Inflammatory macrophage treated with lipopolysaccharide for 4 hours (primary cell): ENCODE data around the gene SLITRK1.

Source experiments
- DNase-seq: peaks from one replicate; pipeline ENCODE4 v3.0.0-alpha.2; 2020

Gene SLITRK1

DNA sequence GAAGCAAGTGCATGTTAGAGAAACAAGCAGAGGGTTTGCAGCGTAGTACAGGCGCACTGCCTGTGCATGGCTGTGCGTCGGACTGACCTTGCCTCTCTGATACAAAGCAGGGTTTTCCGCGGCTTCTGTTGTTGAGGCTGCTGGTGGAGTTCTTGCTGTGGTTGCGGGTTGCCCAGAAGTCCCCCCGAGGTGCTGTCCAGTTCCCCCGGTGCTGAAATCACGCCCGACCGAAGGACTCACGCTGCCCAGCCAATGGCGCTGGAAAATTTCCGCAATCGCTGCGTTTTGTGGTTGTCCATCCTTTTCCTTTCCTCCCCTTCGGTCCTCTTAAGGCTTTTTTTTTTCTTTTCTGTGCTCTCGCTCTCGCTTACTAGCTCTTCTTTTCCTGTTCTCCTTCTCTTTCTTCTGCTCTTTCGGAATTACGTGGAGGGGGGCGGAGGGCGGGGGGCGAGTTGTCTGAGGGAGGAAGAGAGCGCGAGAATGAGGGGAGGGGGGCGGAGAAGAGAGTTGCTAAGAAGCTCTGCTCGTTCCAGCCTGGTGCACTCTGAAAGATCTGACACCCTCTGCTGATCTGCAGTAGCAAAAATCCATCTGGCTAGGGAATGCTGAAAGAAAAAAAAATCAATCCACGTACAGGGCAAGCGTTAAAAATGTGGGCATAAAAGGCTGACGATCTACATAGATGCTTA is at the start of gene SLITRK1:
SLITRK1 (minus strand) TSS at position 558 of the 689 bp plus-strand sequence. CDS start 967 bp downstream, outside the sequence.
- no peak for DNase-seq

DNA sequence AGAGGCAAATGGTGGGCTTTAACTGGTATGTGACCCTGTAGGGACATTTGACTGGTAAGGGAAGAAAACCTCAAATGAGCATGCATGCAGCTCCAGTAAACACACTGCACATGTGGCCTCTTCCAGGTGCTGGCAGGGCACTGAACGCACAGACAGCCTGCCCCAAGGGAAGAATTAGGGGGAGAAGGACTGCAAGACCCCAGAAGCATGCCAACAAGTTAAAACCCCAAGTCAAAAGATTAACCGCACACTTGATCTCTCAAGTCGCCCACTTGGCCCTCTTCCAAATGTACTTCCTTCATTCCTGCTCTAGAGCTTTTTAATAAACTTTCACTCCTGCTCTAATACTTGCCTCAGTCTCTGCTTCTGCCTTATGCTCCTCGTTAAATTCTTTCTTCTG is 46.9 kb upstream of the SLITRK1 start:
- DNase-seq: no peak

- DNase-seq: no peak
These were observed 37.5 kb upstream of the SLITRK1 start for GRCh38 chr13:83919775-83920174.

- no peak for DNase-seq
These were observed 32.1 kb upstream of the SLITRK1 start for GRCh38 chr13:83914368-83914767.

- DNase-seq: no peak
These were observed 25.1 kb upstream of the SLITRK1 start for GRCh38 chr13:83907196-83907989.

DNA sequence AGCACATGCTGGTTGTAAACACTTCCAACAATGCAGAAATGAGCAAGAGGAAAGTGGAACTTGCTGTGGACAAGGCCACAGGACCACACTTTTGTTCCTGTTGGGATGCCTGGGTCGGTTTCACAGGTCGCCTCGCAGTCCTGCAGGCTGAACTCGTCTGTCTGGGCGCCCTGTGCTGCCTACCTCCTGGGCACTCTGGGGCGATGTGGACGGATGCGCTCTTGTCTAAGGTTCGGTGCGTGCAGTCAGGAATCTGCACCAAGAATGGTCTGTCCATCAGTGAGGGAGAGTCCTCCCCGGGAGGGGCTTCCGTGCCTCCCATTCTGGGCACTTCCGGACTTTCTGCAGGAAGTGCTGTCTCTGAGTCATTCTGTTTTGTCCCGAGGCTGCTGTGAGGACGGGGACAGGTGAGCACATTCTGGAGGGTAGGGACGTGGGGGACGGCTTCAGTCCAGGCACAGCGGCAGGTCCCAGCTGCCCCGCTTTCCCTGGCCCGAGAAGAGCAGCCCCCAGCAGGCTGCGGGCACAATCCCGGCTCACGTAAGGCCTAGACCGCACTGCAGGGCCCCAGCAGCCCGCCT is 24.1 kb upstream of the SLITRK1 start:
- DNase-seq: no peak

DNA sequence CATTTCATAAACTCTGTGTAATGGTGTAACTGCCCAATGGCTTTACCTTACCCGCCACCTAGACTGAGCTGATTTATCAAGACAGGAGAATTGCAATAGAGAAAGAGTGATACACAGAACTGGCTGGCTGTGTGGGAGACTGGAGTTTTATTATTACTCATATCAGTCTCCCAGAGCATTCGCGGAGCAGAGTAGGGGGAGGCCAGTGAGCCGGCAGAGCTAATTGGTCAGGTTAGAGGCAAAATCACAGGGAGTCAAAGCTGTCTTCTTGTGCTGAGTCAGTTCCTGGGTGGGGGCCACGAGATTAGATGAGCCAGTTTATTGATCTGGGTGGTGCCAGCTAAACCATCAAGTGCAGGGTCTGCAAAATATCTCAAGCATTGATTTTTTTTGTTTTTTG is 23.4 kb upstream of the SLITRK1 start:
- DNase-seq: no peak

GRCh38 chr13:83895994-83896580 is 13.8 kb upstream of the SLITRK1 start:
- no peak for DNase-seq

DNA sequence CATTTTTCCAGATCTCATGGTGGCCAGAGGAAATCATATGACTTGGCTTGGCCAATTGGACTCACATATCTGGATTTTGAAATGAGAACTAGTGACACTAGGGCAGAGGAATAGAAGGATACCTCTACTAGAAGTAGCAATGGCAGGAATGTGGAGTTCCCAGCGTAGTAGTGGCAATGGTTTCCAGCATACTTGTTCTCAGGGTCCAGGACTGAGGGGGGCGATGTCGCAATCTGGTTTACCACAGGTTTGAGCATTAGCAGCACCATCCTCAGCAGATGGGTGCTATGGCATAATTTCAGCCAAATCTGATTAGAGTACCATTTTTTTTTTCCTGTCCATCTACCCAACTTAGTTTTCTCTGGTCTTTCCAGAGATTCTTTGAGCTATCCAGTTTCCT is 8.1 kb upstream of the SLITRK1 start:
- no peak for DNase-seq

- no peak for DNase-seq
These were observed 1.9 kb upstream of the SLITRK1 start for GRCh38 chr13:83884141-83884540.

- no peak for DNase-seq
These were observed 818 bp upstream of the SLITRK1 start for GRCh38 chr13:83883061-83883523.

GRCh38 chr13:83882606-83882959 is 309 bp upstream of the SLITRK1 start:
- no peak for DNase-seq

DNA sequence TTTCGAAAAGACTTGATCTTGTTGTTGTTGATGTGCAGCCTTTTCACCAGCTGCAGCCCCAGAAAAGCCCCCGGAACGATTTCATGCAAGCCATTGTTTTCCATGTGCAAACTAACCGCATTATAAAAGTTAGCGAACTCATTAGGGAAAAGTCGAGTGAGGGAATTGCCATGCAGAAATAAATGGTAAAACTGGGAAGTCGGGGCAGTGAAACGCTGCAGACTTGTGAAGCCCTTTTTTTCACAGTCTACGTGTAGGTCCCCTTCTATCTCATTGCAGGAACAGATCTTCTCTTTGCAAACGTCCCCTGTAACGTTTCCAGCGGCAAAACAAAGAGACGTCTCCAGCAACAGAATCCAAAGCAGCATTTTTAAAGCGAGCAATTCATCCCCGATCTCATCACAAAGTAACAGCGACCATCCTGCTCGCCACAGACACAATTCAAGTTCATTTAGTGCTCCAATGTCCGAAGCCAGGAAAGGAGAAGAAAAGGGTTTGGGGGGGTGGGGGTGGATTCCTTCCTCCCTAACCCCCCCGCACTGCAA is 1.1 kb downstream of the SLITRK1 start:
- no peak for DNase-seq

- DNase-seq: no peak
These were observed 1.8 kb downstream of the SLITRK1 start for GRCh38 chr13:83880275-83881139.

- no peak for DNase-seq
These were observed 2.7 kb downstream of the SLITRK1 start for GRCh38 chr13:83879431-83880171.

DNA sequence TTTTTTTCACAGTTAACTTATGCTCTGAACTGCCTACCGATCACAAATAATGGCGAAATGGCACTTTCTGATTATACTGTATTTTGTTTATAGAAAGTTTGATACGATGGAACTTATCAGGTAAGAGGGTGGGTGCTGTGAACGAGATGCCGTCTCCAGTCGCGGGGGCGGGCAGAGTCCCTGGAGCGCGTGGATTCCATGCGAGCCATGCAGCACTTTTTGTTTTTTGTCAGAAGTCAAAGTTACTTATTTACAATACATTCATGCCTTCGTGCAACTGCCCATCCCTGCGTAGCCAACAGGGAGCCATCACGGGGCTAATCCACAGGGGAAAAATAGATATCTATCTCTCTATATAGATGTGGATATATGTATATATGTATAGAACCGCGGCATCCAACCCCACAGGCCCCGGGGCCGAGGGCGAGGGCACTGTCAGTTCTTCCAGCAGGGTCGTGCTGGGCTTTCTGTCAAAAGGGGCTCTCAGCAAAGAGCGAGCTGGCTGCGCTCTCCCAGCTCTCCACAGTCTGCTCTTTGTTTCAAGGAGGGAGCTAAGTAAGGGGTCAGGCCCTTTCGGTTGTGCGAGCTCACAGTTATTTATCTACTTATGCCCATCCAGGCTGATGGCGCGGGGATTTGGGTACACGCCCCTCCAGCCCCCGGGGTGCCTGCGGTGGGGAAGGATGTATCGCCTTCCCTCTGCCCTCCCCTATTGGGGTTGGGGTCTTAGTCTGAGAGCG is 3.4 kb downstream of the SLITRK1 start:
- DNase-seq: no peak

DNA sequence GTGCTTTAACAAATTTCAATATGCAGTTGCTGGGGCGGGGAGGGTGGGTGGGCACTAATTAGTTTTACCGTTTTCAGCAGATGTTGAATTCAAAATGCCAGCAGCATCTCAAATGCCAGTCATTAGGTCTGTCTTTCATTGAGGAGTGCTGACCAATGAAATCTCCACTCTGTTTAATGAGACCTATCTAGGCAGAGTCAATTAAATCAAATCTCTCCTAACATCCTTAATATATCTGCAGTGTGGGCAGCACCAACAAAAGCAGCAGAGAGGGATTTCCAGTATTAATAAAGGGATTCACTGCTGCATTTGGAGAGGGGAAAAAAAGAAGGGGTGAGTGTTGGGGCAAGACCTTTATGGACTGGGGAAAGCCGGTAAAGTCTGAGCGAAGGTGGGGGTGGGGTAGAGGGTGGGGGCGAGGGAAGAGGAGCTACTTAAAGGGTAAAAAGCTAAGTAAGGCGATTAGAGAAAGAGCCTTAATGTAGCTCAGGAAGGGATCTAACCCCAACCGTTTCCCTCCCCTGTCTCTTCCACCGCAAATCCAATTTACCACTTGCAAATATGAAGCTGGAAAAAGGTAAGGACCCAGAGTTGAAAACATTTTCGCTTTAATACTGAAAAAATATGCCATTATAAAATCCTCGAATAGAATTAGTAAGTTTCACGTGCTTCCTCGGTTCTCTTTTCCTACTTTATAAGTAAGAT is 4.5 kb downstream of the SLITRK1 start:
- DNase-seq: no peak

DNA sequence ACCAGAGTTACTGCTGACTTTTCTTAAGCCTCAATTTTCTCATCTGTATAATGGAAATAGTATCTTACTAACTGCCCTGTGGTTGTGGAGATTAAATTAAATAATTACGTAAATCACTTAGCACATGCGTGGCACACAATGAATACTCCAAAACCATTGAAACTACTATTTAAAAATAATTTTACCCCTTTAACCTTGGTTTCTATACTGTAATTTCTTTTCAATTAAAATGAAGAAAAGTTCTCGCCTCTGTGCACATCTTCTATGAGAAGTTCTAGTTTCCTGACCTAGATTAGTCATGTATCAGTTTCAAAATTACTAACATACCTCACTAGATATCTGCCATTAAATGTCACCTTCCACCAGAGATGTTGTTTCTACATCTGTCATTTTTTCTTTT is 5.7 kb downstream of the SLITRK1 start:
- no peak for DNase-seq

DNA sequence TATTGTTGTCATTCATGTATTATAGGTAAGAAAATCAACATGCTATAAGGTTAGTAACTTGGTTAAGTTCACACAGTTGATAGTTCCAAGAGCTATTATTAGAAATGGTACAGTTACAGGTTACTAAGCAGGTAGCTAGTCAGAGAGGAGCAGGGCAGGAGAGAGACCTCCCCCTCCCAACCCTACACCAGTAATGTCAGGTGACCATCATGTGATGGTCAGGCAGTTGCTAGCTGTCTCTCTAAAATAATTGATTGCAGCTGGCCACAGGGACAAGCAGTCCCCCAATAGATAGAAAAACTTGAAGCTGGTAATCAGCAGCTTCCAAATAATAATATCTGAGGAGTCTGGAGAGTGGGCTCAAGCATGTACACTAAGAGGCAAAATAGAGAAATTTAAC is 14.6 kb downstream of the SLITRK1 start:
- no peak for DNase-seq
